HG02943 (cell line): Measurements from ENCODE around the gene TM7SF3.
A peak's percentile ranks its signal among the peaks of the same experiment; 100 is the strongest.
"Not testable (repeated sequence)": the region's sequence is repeated elsewhere in the genome, so short reads cannot be mapped to it uniquely, and the experiment has no call there.

Experiments used
- ATAC-seq: cut with Tn5 transposase; IDR thresholded peaks from one replicate; pipeline ENCODE4 v1.9.1; 2021; ENCODE audit warnings: mild to moderate bottlenecking, low read depth, moderate library complexity; ENCODE audit not compliant: unreplicated experiment

TM7SF3 gene, protein sequence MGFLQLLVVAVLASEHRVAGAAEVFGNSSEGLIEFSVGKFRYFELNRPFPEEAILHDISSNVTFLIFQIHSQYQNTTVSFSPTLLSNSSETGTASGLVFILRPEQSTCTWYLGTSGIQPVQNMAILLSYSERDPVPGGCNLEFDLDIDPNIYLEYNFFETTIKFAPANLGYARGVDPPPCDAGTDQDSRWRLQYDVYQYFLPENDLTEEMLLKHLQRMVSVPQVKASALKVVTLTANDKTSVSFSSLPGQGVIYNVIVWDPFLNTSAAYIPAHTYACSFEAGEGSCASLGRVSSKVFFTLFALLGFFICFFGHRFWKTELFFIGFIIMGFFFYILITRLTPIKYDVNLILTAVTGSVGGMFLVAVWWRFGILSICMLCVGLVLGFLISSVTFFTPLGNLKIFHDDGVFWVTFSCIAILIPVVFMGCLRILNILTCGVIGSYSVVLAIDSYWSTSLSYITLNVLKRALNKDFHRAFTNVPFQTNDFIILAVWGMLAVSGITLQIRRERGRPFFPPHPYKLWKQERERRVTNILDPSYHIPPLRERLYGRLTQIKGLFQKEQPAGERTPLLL

DNA sequence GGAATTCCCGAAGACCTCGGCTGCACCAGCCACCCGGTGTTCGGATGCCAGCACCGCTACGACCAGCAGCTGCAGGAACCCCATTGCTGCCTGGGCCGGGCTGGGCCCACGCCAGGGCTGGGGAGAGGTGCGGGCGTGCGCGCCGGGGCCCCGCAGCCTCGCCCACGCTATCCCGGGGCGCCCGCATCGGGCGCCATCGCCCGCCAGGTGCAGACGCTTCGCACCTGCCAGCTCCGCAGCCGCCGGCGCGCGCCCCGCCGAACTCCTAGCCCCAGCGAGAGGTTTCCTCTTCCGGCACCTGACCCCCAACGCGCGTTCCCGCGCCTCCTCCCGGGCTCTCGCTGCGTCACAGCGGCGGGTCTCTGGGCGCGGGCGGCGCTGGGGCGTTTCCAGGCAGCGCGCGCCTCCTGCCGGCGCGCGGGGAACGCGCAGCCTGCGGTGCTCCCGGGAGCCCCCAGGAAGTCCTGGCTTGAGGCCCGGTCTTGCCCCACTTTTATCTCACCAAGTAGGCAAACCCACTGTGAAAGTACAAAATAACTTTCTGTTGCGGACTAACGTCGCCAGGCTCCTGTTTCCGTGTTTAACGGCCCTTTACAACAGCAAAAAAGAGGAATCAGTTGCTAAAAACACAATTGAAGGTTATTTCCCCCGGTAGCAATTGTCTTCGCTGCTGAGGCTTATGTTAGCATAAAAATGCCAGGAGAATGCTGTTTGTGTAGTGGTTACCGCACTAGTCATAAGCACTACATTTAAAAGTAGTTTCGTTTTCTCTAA is at the start of gene TM7SF3:
Gene TM7SF3, minus strand, starts transcription at position 300 of the 774 bp plus-strand sequence. Its CDS starts 216 bp downstream, at position 84.
- ATAC-seq = peak; percentile 73

DNA sequence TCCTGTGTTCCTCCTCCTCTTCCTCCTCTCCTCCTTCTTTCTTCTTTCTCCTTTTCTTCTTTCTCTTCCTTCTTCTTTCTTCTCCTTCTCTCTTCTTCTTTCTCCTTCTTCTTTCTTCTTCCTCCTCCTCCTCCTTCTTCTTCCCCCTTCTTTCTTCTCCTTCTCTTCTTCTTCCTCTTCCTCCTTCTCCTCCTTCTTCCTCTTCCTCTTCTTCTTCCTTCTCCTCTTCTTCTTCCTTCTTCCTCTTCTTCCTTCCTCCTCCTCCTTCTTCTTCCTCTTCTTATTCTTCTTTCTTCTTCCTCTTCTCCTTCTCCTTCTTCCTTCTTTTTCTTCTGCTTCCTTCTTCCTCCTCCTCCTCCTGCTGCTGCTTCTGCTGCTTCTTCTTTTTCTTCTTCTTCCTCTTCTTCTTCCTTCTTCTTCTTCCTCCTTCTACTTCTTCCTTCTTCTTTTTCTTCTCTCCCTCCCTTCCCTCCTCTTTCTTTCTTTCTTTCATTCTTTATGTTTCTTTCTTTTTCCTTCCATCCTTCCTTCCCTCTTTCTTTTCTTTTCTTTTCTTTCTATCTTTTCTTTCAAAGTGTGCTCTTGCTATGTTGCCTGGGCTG is 49.2 kb upstream of the TM7SF3 start:
- ATAC-seq = no peak

DNA sequence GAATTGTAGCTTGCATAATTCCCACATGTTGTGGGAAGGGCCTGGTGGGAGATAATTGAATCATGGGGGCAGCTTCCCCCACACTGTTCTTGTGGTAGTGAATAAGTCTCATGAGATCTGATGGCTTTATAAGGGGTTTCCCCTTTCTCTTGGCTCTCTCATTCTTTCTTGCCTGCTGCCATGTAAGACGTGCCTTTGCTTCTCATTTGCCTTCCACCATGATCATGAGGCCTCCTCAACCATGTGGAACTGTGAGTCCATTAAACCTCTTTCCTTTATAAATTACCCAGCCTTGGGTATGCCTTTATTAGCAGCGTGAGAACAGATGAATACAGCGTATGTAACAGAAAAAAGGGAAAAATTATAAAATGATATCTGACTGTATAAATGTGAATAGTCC is 47.1 kb upstream of the TM7SF3 start:
- no peak for ATAC-seq

DNA sequence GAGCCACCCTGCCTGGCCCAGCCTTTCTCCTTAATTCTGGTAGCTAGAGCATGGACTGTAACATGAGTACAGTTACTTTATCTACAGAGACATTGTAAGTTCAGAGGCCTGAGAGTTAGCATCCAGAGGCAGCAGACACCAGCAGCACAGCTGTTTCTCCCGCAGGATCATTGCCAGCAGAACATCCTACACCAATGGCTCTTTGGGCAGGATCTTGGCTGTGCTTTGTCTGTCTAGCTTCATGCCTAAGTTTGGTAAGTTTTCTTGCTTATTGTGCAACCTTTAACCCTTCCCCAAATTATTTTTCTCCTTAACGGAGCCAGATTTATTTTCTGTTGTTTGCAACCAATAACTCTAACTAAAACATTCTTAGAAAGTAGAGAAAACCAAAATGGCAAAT is 46.6 kb upstream of the TM7SF3 start:
- no peak for ATAC-seq

DNA sequence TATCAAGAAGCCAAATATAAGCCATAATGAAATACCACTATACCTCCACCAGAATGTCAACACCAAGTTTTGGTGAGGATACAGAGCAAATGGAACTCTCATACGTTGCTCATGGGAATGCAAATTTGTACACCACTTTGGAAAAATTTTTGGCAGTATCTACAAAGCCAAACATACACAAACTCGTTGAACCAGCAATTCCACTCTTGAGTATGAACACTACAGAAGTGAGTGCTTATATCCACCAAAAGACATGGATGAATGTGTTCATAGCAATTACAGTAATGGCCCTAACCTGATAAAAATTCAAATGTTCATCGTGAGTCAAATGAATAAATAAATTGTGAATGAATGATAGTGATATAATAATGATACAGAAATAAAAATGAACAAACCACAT is 43.4 kb upstream of the TM7SF3 start:
- no peak for ATAC-seq

DNA sequence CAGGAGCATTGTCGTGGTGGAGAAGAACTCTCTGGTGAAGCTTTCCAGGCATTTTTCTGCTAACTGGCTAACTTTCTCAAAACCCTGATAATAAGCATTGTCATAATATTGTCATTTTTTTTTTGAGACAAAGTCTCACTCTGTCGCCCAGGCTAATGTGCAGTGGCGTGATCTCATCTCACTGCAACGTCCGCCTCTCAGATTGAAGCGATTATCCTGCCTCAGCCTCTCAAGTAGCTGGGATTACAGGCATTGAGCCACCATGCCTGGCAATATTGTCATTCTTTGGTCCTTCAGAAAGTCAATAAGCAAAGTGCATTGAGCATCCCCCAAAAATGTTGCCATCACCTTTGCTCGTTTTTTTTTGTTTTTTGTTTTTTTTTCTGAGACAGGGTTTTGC is 41.8 kb upstream of the TM7SF3 start:
- ATAC-seq = no peak

DNA sequence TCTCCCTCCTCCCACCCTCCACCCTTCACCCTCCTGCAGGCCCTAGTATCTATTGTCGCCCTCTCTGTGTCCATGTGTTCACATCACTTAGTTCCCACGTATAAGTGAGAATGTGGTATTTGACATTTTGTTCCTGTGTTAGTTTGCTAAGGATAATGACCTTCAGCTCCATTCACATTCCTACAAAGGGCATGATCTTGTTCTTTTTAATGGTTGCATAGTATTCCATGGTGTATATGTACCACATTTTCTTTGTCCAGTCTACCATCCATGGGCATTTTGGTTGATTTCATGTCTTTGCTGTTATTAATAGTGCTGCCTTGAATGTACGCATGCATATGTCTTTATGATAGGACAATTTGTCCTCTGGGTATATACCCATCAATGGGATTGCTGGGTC is 38.6 kb upstream of the TM7SF3 start:
- no peak for ATAC-seq

DNA sequence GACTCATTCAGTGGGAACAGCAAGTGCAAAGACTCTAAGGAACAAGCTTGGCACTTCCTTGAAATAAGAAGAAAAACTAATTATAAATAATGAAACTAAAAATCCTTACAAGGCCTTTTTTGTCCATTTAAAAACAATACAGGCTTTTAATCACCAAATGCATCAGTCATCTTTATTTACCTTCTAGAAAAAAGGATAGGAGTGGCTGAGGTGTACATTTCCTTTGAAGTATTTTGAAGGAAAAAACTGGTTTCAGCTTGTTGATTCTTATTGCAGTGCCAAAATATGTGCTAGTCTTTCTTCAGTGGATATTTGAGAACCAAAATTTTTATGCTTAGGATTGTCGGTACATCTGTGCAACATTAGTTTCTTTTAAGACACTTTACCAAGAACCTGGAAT is 38.0 kb upstream of the TM7SF3 start:
- ATAC-seq = no peak

DNA sequence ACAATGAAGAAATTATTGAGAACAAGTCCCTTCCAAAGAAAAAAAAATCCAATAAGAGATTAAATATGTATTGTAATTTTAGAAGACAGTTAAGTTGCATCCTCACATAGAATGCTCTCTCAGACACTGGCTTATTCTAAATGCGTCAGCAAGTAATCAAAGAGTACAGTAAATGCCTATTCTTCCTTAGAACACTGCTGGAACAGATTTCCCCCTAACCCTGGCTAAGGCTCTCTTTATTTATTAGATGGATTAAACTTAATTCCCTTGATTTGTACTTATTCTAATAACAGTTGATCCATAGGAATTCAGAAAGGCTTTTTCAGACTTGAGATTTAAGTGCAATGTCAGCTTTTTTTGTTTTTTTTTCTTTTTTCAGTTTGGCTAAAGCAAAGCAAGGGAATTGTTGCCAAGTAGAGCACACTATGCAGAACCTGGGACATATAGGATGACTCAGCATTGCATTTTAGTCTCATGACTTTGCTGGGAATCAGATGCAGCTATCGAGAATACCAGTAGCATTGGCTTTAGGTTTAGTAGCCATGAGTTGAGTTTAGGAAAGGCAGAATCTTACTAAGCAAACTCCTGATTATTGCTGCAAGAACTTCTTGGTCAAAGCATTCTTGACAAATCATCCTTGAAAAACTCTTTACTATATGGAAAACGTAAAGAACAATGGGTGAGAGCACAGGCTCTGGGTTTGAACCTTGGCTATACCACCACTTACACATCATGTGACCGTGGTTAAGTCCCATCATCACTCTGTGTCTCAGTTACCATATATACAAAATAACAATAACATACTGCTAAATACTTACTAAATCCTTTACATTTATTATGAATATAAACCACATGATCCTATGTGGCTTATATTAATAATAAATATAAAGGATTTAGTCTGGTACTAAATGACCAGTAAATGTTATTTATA is 34.9 kb upstream of the TM7SF3 start:
- no peak for ATAC-seq

DNA sequence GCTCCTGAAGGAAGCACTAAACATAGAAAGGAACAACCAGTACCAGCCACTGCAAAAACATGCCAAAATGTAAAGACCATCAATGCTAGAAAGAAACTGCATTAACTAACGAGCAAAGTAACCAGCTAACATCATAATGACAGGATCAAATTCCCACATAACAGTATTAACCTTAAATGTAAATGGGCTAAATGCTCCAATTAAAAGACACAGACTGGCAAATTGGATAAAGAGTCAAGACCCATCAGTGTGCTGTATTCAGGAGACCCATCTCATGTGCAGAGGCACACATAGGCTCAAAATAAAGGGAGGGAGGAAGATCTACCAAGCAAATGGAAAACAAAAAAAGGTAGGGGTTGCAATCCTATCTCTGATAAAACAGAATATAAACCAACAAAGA is 27.8 kb upstream of the TM7SF3 start:
- not testable (repeated sequence) for ATAC-seq

DNA sequence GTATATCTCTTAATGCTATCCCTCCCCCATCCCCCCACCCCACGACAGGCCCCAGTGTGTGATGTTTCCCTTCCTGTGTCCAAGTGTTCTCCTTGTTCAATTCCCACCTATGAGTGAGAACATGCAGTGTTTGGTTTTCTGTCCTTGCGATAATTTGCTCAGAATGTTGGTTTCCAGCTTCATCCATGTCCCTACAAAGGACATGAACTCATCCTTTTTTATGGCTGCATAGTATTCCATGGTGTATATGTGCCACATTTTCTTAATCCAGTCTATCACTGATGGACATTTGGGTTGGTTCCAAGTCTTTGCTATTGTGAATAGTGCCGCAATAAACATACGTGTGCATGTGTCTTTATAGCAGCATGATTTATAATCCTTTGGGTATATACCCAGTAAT is 26.5 kb upstream of the TM7SF3 start:
- ATAC-seq = not testable (repeated sequence)

DNA sequence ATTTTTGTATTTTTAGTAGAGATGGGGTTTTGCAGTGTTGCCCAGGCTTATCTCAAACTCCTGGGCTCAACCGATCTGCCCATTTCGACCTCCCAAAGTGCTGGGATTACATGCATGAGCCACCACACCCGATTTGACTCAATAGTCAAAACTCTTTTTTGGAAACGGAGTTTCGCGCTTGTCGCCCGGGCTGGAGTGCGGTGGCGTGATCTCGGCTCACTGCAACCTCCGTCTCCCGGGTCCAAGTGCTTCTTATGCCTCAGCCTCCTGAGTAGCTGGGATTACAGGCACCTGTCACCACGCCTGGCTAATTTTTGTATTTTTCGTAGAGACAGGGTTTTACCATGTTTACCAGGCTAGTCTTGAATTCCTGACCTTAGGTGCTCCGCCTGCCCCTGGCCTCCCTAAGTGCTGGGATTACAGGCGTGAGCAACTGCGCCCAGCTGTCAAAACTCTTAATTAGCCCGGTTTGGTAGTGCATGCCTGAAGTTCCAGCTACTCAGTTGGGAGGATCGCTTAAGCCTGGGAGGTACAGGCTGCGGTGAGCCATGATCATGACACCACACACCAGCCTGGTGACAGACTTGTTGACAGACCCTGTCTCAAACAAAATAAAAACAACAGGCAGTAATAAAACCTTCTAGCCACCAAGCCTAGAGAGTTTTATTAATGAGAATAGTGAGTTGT is 20.6 kb upstream of the TM7SF3 start:
- no peak for ATAC-seq

DNA sequence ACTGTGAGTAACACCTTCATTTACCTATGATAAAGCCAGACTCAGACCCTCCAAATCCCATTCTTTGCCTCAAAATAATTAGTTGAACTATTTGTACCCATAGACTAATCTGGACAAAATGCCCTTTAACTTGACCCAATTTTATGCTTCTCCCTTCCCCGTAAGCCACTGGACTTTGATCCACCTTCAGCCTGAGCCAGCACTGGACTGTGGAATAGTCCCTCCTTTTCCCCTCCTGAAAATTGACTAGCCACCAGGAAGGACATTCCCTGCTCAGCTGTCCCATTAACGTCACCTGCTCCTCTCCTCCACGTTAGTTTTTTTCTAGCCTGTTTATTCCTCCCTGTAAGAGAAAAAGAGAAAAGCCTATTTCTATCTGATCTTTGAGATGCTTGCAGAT is 18.5 kb upstream of the TM7SF3 start:
- ATAC-seq = no peak

DNA sequence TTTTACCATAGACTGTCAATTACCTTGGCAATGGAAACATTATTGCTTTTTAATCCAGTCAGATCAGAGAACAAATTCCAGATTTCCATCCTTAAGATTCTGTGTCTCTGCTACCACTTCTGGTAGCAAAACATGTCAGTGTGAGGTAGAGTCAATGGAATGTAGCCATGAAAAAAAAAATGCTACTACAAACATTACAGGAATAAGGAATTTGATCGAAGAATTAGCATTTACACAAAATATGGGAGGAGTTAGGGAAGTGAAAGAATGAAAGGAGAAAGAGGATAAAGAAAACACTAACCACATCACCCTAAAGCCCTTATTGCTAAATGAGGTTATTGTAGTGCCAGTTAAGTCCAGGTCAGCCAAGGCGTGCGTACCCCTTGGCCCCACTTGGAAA is 17.3 kb upstream of the TM7SF3 start:
- no peak for ATAC-seq

DNA sequence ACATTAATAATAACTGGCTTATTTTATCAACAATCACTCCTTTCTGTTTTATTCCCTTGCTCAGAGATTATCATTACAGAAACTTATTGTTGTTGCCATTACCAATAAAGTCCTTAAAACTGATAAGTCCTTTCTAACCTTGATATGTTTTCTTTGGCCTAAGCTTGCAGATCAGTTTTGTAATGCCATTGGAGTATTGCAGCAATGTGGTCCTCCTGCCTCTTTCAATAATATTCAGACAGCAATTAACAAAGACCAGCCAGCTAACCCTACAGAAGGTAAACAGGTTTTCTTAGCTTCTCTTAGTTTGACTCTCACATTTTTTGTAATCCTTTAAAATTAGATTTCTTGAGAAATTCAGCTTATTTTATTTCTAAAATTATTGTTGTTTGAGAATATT is 12.1 kb upstream of the TM7SF3 start:
- no peak for ATAC-seq

DNA sequence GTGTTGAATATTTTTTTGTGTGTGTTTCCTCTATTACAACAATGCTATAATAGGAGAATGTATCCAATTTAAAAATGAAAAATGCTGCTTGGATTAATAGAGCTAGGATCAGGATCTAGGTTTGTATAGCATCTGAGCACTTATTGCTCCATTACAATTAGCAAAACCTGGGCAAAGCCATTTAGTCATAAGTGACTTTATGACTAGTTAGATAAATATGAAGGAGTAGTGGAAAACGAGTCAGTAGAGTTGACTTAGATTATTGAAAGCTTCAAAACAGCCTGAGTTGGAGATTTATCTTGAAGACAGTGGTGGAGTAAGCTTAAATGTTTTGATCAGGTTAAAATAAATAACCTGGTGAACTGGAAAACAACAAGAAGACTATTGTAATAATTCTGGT is 10.9 kb upstream of the TM7SF3 start:
- no peak for ATAC-seq

DNA sequence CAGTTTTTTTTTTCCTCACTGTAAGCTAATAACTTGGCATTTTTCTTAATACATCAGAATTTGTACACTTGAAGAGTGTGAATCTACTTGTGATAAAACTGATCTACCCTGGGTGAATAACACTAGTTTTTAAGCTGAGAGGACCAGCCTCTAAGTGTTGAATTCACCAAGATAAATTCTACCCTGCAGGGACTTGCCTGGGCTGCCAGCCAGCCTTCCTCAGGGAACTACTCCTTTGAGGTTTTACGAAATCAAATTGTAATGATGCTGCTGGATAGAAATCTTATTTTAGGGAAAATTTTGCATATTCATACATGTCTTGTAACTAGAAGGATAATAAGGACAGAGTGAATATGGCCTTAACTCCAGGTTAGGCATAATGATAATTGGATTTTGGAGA is 10.1 kb upstream of the TM7SF3 start:
- no peak for ATAC-seq

DNA sequence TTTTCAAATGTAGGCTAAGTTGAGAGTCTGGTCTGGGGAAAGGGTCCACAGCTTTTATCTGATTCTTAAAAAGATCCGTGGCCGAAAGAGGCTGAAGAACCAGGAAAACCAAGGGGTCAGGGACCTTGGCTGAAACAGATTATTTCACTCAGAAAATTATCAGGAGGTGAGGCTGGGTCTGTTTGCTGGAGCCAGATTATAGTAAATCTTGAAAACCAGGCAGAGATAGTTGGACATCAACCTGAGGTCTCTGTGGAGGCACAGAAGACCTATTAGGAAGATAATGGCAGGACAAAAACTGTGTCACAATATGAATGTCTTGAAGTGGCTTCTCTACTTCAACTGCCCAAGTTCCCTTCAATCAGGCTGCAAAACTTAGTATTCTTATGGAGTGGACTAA is 6.6 kb upstream of the TM7SF3 start:
- ATAC-seq = no peak

DNA sequence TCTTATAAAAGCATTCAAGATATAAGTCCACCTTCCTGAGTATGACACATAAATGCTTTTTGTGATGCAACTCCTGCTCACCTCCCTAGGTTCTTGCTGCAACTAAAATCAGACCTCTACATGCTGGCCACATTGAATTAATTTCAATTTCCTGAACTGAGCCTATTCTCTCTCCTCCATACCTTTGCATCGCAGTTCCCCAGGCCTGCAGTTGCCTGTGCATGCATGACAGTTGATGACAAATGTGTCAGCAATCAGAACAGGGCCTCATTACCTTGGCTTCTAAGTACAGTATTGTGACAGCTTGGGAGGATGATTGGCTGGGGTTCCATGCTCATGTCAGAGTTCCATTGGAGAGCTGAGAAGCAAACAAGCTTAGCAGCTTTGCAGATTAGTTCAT is 3.9 kb upstream of the TM7SF3 start:
- no peak for ATAC-seq
